MM.1S (cell line): ENCODE data around the gene KYNU.

Experiments used
- EZH2 ChIP-seq: fragments of 300-600 bp; sonication (generic); optimal IDR thresholded peaks from 2 replicates; pipeline ENCODE3; 2017; ENCODE audit warnings: low read depth, mild to moderate bottlenecking, antibody characterized with exemption, low read length, mixed read lengths
- EZH2phosphoT487 ChIP-seq: fragments of 300-600 bp; sonication (generic); IDR thresholded peaks from 2 replicates; pipeline ENCODE4 v1.6.1; 2018; ENCODE audit warnings: antibody characterized with exemption, low read length
- TF ChIP-seq, protein P1 (sequence below): fragments of 300-600 bp; sonication (generic); IDR thresholded peaks from 2 replicates; pipeline ENCODE4 v1.5.1; 2016; ENCODE audit warnings: antibody characterized with exemption, low read length, mixed read lengths

DNA sequence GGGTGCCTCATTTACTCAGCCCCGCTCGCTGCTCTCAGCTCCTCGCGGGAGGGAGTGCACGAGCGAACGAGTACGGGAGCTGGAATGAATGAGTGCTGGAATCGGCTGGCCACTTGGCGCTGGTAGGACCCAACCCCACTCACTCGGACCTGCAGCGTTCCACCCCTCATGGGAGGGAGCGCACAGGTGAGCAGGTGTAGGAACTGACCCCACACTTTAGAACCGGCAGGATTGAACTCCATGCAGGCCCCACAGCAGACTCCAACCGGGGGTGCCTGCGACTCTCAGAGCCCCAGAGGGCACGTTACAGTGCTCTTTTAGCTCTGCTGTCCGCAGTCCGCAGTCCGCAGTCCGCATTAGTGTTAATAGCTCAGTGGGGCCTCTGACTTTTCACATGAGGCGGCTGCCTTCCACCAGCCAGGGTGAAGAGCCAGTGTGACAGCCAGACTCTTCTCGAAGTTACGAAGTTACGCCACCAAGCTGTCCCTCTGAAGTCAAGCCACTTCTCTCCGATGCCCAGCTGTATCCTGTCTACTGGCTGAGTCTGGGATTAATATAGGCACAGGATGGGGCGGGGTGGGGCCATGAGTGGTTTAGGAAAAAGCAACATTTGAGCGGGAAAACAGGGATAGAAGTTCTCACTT lies 149.1 kb downstream of the KYNU start:
- TF ChIP-seq, protein P1, sequence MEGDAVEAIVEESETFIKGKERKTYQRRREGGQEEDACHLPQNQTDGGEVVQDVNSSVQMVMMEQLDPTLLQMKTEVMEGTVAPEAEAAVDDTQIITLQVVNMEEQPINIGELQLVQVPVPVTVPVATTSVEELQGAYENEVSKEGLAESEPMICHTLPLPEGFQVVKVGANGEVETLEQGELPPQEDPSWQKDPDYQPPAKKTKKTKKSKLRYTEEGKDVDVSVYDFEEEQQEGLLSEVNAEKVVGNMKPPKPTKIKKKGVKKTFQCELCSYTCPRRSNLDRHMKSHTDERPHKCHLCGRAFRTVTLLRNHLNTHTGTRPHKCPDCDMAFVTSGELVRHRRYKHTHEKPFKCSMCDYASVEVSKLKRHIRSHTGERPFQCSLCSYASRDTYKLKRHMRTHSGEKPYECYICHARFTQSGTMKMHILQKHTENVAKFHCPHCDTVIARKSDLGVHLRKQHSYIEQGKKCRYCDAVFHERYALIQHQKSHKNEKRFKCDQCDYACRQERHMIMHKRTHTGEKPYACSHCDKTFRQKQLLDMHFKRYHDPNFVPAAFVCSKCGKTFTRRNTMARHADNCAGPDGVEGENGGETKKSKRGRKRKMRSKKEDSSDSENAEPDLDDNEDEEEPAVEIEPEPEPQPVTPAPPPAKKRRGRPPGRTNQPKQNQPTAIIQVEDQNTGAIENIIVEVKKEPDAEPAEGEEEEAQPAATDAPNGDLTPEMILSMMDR: no peak
- TF ChIP-seq EZH2 (no peak), EZH2phosphoT487 (no peak)
